Duodenal mucosa (tissue), 2 donors: Measurements from ENCODE around the gene SIRPD.

Experiments
- H3K27ac ChIP-seq: one replicate; pipeline ENCODE4 v1.7.0; 2013; ENCODE audit warnings: low read depth, low read length
- H3K27me3 ChIP-seq, 2 donors: one replicate each; pipeline ENCODE4 v1.7.0; 2013; ENCODE audit warnings: low read length in 2 of 2, control low read depth in 1 of 2; ENCODE audit not compliant: insufficient read depth in 2 of 2, control insufficient read depth in 1 of 2
- H3K36me3 ChIP-seq, 2 donors: one replicate each; pipeline ENCODE4 v1.7.0; 2013; ENCODE audit warnings: low read length in 2 of 2, control low read depth in 1 of 2; ENCODE audit not compliant: insufficient read depth in 2 of 2, control insufficient read depth in 1 of 2
- H3K4me1 ChIP-seq, 2 donors: one replicate each; pipeline ENCODE4 v1.7.0; 2013; ENCODE audit warnings: low read length in 2 of 2, control low read depth in 1 of 2; ENCODE audit not compliant: insufficient read depth in 2 of 2, control insufficient read depth in 1 of 2
- H3K4me3 ChIP-seq, 2 donors: one replicate each; pipeline ENCODE4 v1.7.0; 2013; ENCODE audit warnings: low read length in 2 of 2, low read depth in 1 of 2
- H3K9ac ChIP-seq, 2 donors: one replicate each; pipeline ENCODE4 v1.7.0; 2013; ENCODE audit warnings: low read length in 2 of 2, low read depth in 1 of 2
- H3K9me3 ChIP-seq, 2 donors: one replicate each; pipeline ENCODE4 v1.7.0; 2013; ENCODE audit warnings: low read length in 2 of 2, control low read depth in 1 of 2; ENCODE audit not compliant: control insufficient read depth in 1 of 2

The SIRPD gene

GRCh38 chr20:1526310-1526709 is 31.2 kb downstream of the SIRPD start:
- H3K9me3 ChIP-seq, result no peaks in the 10 kb centered on the region
- no peak overlapping the region for H3K9ac ChIP-seq
- H3K36me3 ChIP-seq, result no peaks in the 10 kb centered on the region
- no peak overlapping the region for H3K27ac ChIP-seq
- no peaks in the 10 kb centered on the region for H3K27me3 ChIP-seq
- H3K4me3 ChIP-seq, result no peak overlapping the region
- H3K4me1 ChIP-seq, result no peaks in the 10 kb centered on the region

GRCh38 chr20:1524004-1524403 is 33.5 kb downstream of the SIRPD start:
- no peak overlapping the region for H3K9ac ChIP-seq
- no peak overlapping the region for H3K27ac ChIP-seq
- no peaks in the 10 kb centered on the region for H3K9me3 ChIP-seq
- no peak overlapping the region for H3K4me3 ChIP-seq
- H3K27me3 ChIP-seq, result no peaks in the 10 kb centered on the region
- H3K36me3 ChIP-seq, result no peaks in the 10 kb centered on the region
- no peaks in the 10 kb centered on the region for H3K4me1 ChIP-seq

- Histone ChIP-seq H3K27me3 (peaks cover 0 to 4% of the 10 kb centered on the region in 2 donors), H3K27ac (no peak overlapping the region), H3K9ac (no peak overlapping the region), H3K36me3 (no peaks in the 10 kb centered on the region), H3K4me1 (no peaks in the 10 kb centered on the region), H3K4me3 (no peak overlapping the region), H3K9me3 (no peaks in the 10 kb centered on the region)
Observed at GRCh38 chr20:1517010-1517409, 40.5 kb downstream of the SIRPD start.

- H3K9ac ChIP-seq, result no peak overlapping the region
- H3K4me3 ChIP-seq, result no peak overlapping the region
- H3K4me1 ChIP-seq, result no peaks in the 10 kb centered on the region
- peaks cover 6 to 8% of the 10 kb centered on the region in 2 donors for H3K27me3 ChIP-seq
- H3K36me3 ChIP-seq, result no peaks in the 10 kb centered on the region
- H3K9me3 ChIP-seq, result no peaks in the 10 kb centered on the region
- no peak overlapping the region for H3K27ac ChIP-seq
Observed at GRCh38 chr20:1513801-1514200, 43.7 kb downstream of the SIRPD start.

- H3K36me3 ChIP-seq, result no peaks in the 10 kb centered on the region
- H3K27ac ChIP-seq, result no peak overlapping the region
- H3K4me3 ChIP-seq, result no peak overlapping the region
- H3K4me1 ChIP-seq, result no peaks in the 10 kb centered on the region
- peaks cover 3 to 8% of the 10 kb centered on the region in 2 donors for H3K27me3 ChIP-seq
- H3K9ac ChIP-seq, result no peak overlapping the region
- no peaks in the 10 kb centered on the region for H3K9me3 ChIP-seq
Observed at GRCh38 chr20:1509237-1509636, 48.3 kb downstream of the SIRPD start.

GRCh38 chr20:1508574-1508973 is 48.9 kb downstream of the SIRPD start:
- Histone ChIP-seq H3K4me3 (no peak overlapping the region), H3K27ac (no peak overlapping the region), H3K9me3 (no peaks in the 10 kb centered on the region), H3K27me3 (peaks cover 3 to 8% of the 10 kb centered on the region in 2 donors), H3K36me3 (no peaks in the 10 kb centered on the region), H3K4me1 (no peaks in the 10 kb centered on the region), H3K9ac (no peak overlapping the region)

GRCh38 chr20:1507276-1507675 is 50.2 kb downstream of the SIRPD start:
- no peaks in the 10 kb centered on the region for H3K36me3 ChIP-seq
- H3K4me1 ChIP-seq, result no peaks in the 10 kb centered on the region
- H3K27ac ChIP-seq, result no peak overlapping the region
- no peak overlapping the region for H3K9ac ChIP-seq
- no peak overlapping the region for H3K4me3 ChIP-seq
- peaks cover 3 to 8% of the 10 kb centered on the region in 2 donors for H3K27me3 ChIP-seq
- no peaks in the 10 kb centered on the region for H3K9me3 ChIP-seq

GRCh38 chr20:1505871-1506270 is 51.6 kb downstream of the SIRPD start:
- Histone ChIP-seq H3K9me3 (no peaks in the 10 kb centered on the region), H3K9ac (no peak overlapping the region), H3K27ac (no peak overlapping the region), H3K4me1 (no peaks in the 10 kb centered on the region), H3K36me3 (no peaks in the 10 kb centered on the region), H3K27me3 (peaks cover 3% of the 10 kb centered on the region in 2 donors), H3K4me3 (no peak overlapping the region)

GRCh38 chr20:1505361-1505760 is 52.1 kb downstream of the SIRPD start:
- H3K4me3 ChIP-seq, result no peak overlapping the region
- H3K9me3 ChIP-seq, result no peaks in the 10 kb centered on the region

GRCh38 chr20:1503564-1504227 is 53.8 kb downstream of the SIRPD start:
- Histone ChIP-seq H3K27ac (no peak overlapping the region), H3K9me3 (no peaks in the 10 kb centered on the region), H3K4me3 (no peak overlapping the region), H3K36me3 (no peaks in the 10 kb centered on the region), H3K9ac (no peak overlapping the region), H3K27me3 (peaks cover 0 to 3% of the 10 kb centered on the region in 2 donors), H3K4me1 (no peaks in the 10 kb centered on the region)

More at GRCh38 chr20:1505361-1505760, 52.1 kb downstream of the SIRPD start:
- Histone ChIP-seq H3K9ac (no peak overlapping the region), H3K4me1 (no peaks in the 10 kb centered on the region), H3K27me3 (peaks cover 3% of the 10 kb centered on the region in 2 donors), H3K36me3 (no peaks in the 10 kb centered on the region), H3K27ac (no peak overlapping the region)
